GM19238 (cell line): ENCODE measurements around the gene CLIC2.
"Not testable (repeated sequence)": the region's sequence is repeated elsewhere in the genome, so short reads cannot be mapped to it uniquely, and the experiment has no call there.

Experiments used
- DNase-seq: peaks from one replicate; pipeline ENCODE4 v3.0.0; 2011; ENCODE audit warnings: low spot score; ENCODE audit not compliant: insufficient read length

The CLIC2 gene

GRCh38 chrX:155334486-155335336, at the start of gene CLIC2:
Gene CLIC2, minus strand, starts transcription at chrX:155334614. Its CDS starts 187 bp downstream, at chrX:155334427.
- DNase-seq, result no peak

DNA sequence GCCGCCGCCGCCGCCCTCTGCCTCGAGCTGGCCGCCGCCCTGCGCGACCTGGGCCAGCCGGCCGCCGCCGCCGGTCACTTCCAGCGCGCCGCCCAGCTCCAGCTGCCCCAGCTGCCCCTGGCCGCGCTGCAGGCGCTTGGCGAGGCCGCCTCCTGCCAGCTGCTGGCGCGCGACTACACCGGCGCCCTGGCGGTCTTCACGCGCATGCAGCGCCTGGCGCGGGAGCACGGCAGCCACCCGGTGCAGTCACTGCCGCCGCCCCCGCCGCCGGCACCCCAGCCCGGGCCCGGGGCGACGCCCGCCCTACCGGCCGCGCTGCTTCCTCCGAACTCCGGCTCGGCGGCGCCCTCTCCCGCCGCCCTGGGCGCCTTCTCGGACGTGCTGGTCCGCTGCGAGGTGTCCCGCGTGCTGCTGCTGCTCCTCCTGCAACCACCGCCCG, 48.1 kb upstream of the CLIC2 start:
- not testable (repeated sequence) for DNase-seq

- not testable (repeated sequence) for DNase-seq
Measured at GRCh38 chrX:155381843-155382528, 47.6 kb upstream of the CLIC2 start, which contains the start of gene F8A2. Gene F8A2, plus strand, starts transcription at chrX:155382095. Its CDS starts 20 bp downstream, at chrX:155382115.

DNA sequence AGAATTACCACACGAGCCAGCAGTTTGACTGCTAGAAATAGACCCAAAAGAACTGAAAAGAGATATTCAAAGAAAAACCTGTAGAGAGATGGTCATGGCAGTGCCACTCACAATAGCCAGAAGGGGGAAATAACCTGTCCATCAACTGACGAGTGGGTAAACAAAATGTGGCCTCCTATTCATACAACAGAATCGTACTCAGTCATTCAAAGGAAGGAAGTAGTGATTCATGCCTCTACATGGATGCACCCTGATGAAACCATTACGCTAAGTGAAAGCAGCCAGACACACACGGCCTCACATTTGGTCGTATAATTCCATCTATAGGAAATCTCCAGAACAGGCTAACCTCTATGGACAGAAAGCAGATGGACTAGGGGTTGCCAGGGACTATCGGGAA, 45.4 kb upstream of the CLIC2 start:
- DNase-seq, result not testable (repeated sequence)

GRCh38 chrX:155373777-155374458, 39.5 kb upstream of the CLIC2 start:
- DNase-seq, result not testable (repeated sequence)

DNA sequence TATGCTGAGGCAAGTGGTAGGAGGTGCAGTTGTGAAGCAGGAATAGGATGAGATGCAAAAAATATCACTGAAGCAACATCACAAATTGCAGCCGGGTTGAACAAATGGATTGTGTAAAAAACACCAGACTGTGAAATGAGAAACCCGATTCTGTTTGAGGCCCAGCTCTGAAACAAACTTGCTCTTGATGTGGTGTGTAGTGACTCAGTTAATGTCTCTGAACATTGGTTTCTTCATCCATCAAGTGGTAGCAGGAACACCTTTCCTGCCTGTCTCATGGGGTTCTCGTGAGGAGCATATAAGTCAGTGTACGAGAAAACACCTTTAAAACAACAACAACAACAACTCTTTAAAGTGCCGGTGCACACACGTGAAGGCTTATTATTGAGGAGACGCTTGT, 29.3 kb upstream of the CLIC2 start:
- not testable (repeated sequence) for DNase-seq

GRCh38 chrX:155349448-155349847, 15.0 kb upstream of the CLIC2 start:
- DNase-seq, result not testable (repeated sequence)

DNA sequence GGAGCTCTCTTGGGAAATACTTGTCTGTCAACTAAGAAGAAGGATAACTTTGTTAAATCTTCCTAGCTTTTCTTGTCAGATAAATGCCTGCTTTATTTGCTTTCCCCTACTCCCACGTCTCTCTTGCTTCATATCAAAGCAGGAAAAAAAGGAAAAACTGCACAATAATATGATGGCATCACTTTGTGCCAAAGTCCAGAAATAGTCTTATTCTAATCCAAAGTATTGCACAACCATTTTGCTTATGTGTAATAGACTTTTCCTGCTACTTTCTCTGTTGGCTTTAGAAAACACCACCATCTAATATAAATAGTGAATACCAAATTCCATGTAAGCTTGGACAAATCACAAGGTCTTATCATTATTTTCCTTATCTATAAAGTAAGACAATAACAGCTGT, 11.3 kb upstream of the CLIC2 start:
- DNase-seq, result not testable (repeated sequence)

GRCh38 chrX:155335337-155335712, 911 bp upstream of the CLIC2 start:
- DNase-seq, result not testable (repeated sequence)

DNA sequence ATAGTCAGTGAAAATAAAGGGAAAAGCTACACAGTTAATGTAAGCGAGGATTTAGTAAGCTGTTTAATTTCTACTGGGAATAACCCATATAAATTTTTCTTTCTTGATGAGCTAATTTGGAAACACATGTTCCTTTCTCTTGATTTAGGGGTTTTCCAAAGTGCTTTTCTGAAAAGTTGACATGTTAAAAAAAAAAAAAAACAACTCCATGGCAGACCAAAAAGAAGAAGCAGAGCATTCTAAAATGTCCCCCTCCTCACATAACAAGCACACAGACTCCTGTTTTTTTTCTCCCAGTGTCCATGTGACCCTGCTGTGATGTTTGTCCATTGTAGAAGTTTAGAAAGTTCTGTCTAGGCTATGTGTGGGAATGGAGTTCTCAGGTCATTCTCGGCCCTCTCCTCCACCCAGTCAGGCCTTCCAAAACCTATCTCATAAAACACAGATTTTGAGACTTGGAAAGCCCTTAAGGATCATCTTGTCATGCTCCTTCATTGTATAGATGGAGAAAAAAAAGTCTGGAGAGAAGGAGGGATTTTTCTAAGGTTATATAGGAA, 792 bp downstream of the CLIC2 start:
- DNase-seq, result no peak

GRCh38 chrX:155330992-155331391, 3.4 kb downstream of the CLIC2 start:
- DNase-seq, result no peak

GRCh38 chrX:155329293-155329692, 5.1 kb downstream of the CLIC2 start:
- no peak for DNase-seq

GRCh38 chrX:155326610-155327009, 7.8 kb downstream of the CLIC2 start:
- DNase-seq, result no peak

- DNase-seq, result no peak
Measured at GRCh38 chrX:155314260-155314659, 20.2 kb downstream of the CLIC2 start.

DNA sequence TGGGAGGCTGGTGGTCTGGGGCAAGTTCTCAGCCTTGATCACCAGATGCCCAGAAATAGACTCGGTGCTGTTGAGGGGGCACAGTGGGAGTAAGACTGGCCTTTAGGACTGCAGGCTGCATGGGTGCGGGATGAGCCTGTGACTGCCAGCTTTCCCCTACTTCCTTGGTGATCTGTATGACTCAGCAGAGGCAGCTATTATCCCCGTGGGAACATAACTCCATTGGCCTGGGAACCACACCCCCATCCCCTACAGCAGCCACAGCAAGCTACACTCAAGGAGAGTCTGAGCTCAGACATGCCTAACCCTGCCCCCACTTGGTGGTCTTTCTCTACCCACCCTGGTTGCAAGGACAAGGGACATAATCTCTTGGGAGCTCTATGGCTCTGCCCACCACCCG, 20.6 kb downstream of the CLIC2 start:
- no peak for DNase-seq

- no peak for DNase-seq
Measured at GRCh38 chrX:155293771-155294170, 40.6 kb downstream of the CLIC2 start.

DNA sequence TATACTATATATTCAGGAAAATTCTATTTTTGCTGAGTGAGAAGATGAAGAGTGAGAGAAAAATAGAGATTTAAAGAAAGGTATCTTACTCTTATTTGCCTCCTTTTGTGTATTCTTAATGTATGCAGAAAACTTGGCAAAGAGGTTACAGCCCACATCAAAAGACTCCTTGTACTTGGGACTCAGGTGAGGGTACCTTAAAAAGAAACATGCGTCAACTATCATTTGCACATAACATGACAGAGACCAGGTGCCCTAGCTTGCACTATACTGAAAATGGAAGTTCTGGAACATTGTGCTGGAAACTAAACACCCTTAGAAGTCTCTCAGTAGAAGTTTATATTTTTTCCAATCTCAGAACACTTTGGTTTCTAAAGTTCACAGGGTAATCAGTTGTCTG, 54.5 kb downstream of the CLIC2 start:
- DNase-seq, result no peak

- DNase-seq, result no peak
Measured at GRCh38 chrX:155270969-155271368, 63.4 kb downstream of the CLIC2 start.

- not testable (repeated sequence) for DNase-seq
Measured at GRCh38 chrX:155267995-155268394, 66.4 kb downstream of the CLIC2 start.

DNA sequence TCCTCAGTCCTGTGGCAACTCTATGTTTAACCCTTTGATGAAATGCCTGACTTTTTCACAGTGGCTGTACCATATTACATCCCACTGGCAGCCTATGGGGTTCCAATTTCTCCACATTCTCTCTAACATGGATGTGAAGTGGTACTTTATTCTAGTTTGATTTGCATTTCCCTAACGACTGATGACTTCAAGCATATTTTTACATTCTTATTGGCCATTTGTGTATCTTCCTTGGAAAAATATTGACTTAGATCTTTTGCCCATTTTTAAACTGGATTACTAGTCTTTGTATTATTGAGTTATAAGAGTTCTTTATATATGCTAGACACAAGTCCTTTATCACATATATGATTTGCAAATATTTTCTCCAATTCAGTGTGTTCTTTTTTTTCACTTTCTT, 68.0 kb downstream of the CLIC2 start:
- DNase-seq, result no peak

DNA sequence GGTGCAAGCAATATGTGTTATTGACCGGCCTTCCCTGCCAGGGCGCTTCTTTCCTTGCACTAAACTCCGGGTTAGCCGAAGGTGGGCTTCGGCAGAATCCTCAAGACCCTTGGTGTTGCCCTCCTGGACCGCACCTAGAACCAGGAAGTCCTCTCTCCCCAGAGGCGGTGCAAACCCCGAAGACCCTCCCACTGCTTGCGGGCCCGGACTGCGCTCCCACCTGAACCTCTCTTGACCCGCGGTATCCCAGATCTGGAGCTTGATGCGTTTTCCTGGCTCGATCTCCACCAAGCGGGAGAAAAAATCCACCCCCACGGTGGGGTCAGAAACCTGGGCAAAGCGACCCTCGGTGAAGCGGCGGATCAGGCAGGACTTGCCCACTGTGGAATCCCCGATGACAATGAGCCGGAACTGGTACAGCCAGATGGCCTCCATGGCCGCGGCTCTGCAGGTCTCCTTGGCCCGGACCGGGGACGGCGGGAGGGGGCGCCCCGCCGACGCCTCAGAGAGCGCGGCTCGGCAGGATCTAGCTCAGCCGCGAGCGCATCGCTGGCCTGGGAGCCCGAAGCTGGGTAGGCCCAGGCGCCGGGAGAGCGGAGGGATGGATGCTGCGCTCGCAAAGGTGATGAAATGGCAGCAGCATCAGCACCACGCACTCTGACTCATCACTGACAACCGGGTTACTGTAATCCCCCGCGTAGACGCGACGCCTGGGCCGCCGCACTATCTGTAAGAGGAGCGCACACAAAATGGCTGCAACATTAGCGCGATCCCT, 70.4 kb downstream of the CLIC2 start, which contains the start of gene RAB39B:
Gene RAB39B (minus strand): TSS at position 638 of the 775 bp plus-strand sequence. CDS start 203 bp downstream, at position 435.
- DNase-seq, result peak; percentile 13
